Endothelial cell of umbilical vein (primary cell): Measurements from ENCODE around the gene EPHA5. TPM values are rescaled to one million over a fixed set of nuclear protein-coding genes. Genes with fewer than 3 reads are reported as not detected.

Source experiments
- BruUV-seq: library from RNA; stranded (reverse); fragments of 400-500 nt; replicated peaks from 2 replicates; lab custom pipeline; 2021; lab: Mats Ljungman, UMichigan
- CTCF ChIA-PET: fragments of 300-600, 350-600 bp; sonication (Branson Sonifier 250); formaldehyde crosslinking; loops from one replicate; lab custom pipeline; 2021; ENCODE audit warnings: antibody characterized with exemption, inconsistent platforms; lab: Charles Lee
- POLR2A ChIA-PET: fragments of 300-600, 350-600 bp; sonication (Branson Sonifier 250); formaldehyde crosslinking; loops from one replicate; lab custom pipeline; 2021; ENCODE audit warnings: antibody characterized with exemption, inconsistent platforms; lab: Charles Lee
- DNase-seq: peaks from one replicate; pipeline ENCODE4 v3.0.0-alpha.2; 2011; ENCODE audit warnings: low read depth, low spot score
- FAIRE-seq: peaks from 2 replicates; lab custom pipeline; 2011; peaks lifted over from hg19 to GRCh38; lab: Jason Lieb, UNC
- H2AFZ ChIP-seq: 2 replicates; pipeline ENCODE4 v1.6.0; 2012; ENCODE audit warnings: low read depth, low read length, control low read depth, inconsistent platforms
- H3K27ac ChIP-seq: 2 replicates; pipeline ENCODE4 v1.5.1; 2011; ENCODE audit warnings: low read depth, mild to moderate bottlenecking, control low read depth, low read length, moderate library complexity; ENCODE audit not compliant: insufficient read depth
- H3K27me3 ChIP-seq, 2 experiments: 2 replicates each; pipeline versions ENCODE4 v1.6.0 to v1.6.1; 2011; ENCODE audit warnings: low read length in 2 of 2, mixed read lengths in 1 of 2; ENCODE audit not compliant: control insufficient read depth in 2 of 2, insufficient read depth in 2 of 2
- H3K36me3 ChIP-seq, 2 experiments: 2 replicates in 1 of 2; 3 replicates in 1 of 2; pipeline ENCODE4 v1.5.1; 2011; ENCODE audit warnings: low read length in 2 of 2, mild to moderate bottlenecking in 1 of 2, moderate library complexity in 1 of 2; ENCODE audit not compliant: control insufficient read depth in 2 of 2, insufficient read depth in 2 of 2; ENCODE audit errors: extremely low read depth in 1 of 2
- H3K4me1 ChIP-seq: 3 replicates; pipeline ENCODE4 v1.5.1; 2011; ENCODE audit warnings: mild to moderate bottlenecking, low read length; ENCODE audit not compliant: control insufficient read depth, insufficient read depth; ENCODE audit errors: extremely low read depth
- H3K4me2 ChIP-seq: 2 replicates; pipeline ENCODE4 v1.6.1; 2011; ENCODE audit warnings: low read length, control low read depth, mixed read lengths; ENCODE audit not compliant: insufficient read depth
- H3K4me3 ChIP-seq, 3 experiments: fragments of 200-600 bp in 1 of 3; sonication (generic), shearing (Covaris generic) in 1 of 3; replicated peaks in 1 of 3; 2 replicates each; pipeline ENCODE4 v1.5.1; 2011 to 2016; ENCODE audit warnings: control low read depth in 3 of 3, low read length in 3 of 3, mild to moderate bottlenecking in 2 of 3, inconsistent platforms in 1 of 3, low read depth in 1 of 3, moderate library complexity in 1 of 3; ENCODE audit not compliant: insufficient read depth in 1 of 3
- H3K79me2 ChIP-seq: 2 replicates; pipeline ENCODE4 v1.6.0; 2012; ENCODE audit warnings: low read length, inconsistent platforms; ENCODE audit not compliant: control insufficient read depth, insufficient read depth
- H3K9ac ChIP-seq: replicated peaks from 2 replicates; pipeline ENCODE3; 2011; ENCODE audit warnings: low read length, control low read depth; ENCODE audit not compliant: insufficient read depth; ENCODE audit errors: extremely low read depth
- H3K9me1 ChIP-seq: replicated peaks from 3 replicates; pipeline ENCODE4 v1.6.0; 2011; ENCODE audit warnings: mild to moderate bottlenecking, low read length; ENCODE audit not compliant: control insufficient read depth, insufficient read depth; ENCODE audit errors: extremely low read depth
- H3K9me3 ChIP-seq: replicated peaks from 2 replicates; pipeline ENCODE4 v1.5.1; 2012; ENCODE audit warnings: low read length, inconsistent platforms; ENCODE audit not compliant: control insufficient read depth, insufficient read depth
- H4K20me1 ChIP-seq: replicated peaks from 2 replicates; pipeline ENCODE3; 2011; ENCODE audit warnings: mild to moderate bottlenecking, low read length; ENCODE audit not compliant: control insufficient read depth, insufficient read depth; ENCODE audit errors: extremely low read depth
- EZH2 ChIP-seq: IDR thresholded peaks from 2 replicates; pipeline ENCODE4 v1.6.1; 2012; ENCODE audit warnings: borderline replicate concordance, low read depth, mild to moderate bottlenecking, moderate library complexity, low read length, inconsistent platforms; ENCODE audit not compliant: severe bottlenecking
- FOS ChIP-seq: IDR thresholded peaks from 2 replicates; pipeline ENCODE4 v1.6.1; 2011; ENCODE audit warnings: mild to moderate bottlenecking, low read length, moderate library complexity, borderline replicate concordance; ENCODE audit not compliant: insufficient read depth
- GATA2 ChIP-seq: IDR thresholded peaks from 2 replicates; pipeline ENCODE4 v1.7.0; 2011; ENCODE audit warnings: low read depth, mild to moderate bottlenecking, moderate library complexity, mixed read lengths, low read length; ENCODE audit not compliant: insufficient read length, insufficient read depth
- JUN ChIP-seq: IDR thresholded peaks from 2 replicates; pipeline ENCODE4 v1.6.1; 2011; ENCODE audit warnings: borderline replicate concordance, low read depth; ENCODE audit not compliant: insufficient read length, insufficient read depth
- MYC ChIP-seq: IDR thresholded peaks from one replicate; pipeline ENCODE4 v1.6.1; 2011; ENCODE audit warnings: mild to moderate bottlenecking, low read depth, low read length
- dilution Hi-C: fragments of 300-500 bp; cut with MboI; formaldehyde crosslinking; loops from one replicate; pipeline ENCODE4 v1.15.0; 2019; ENCODE audit warnings: low sequenced_read_pairs; ENCODE audit not compliant: extremely low pct_ligation_motif_present
- intact Hi-C: fragments of 100-400 bp; cut with micrococcal nuclease; formaldehyde crosslinking; loops from one replicate; pipeline ENCODE4 v1.10.0; 2022
- polyA plus RNA-seq, 4 experiments: library from polyadenylated mRNA; depleted of rRNA in 3 of 4; stranded (reverse) in 3 of 4; unstranded in 1 of 4; fragments of >200 nt; gene quantifications; 2 replicates each; pipeline versions ENCODE4 v1.2.1 to v1.2.3, GENCODE V29; 2011 to 2012; ENCODE audit warnings: missing spikeins in 1 of 4
- total RNA-seq: library from RNA; stranded (reverse); gene quantifications from 2 replicates; pipeline ENCODE4 v1.2.3, GENCODE V29; 2021
- TF ChIP-seq, protein P1 (sequence below), 2 donors: IDR thresholded peaks; 1 replicate in 1 of 2; 2 replicates in 1 of 2; pipeline ENCODE4 v1.5.1; 2011; ENCODE audit warnings: low read length in 2 of 2, mild to moderate bottlenecking in 2 of 2, moderate library complexity in 2 of 2, control low read depth in 1 of 2, inconsistent platforms in 1 of 2, low read depth in 1 of 2; ENCODE audit not compliant: insufficient read depth in 1 of 2; ENCODE audit errors: extremely low read depth in 1 of 2
- TF ChIP-seq, protein P2 (sequence below): IDR thresholded peaks from 2 replicates; pipeline ENCODE4 v1.6.1; 2011; ENCODE audit not compliant: insufficient read depth, insufficient read length

The EPHA5 gene
- total and polyA plus RNA-seq, 2 donors (not counting 3 experiments of a cell fraction or from before 2014, with no cell fraction given), result 0.31 to 0.39 TPM

DNA sequence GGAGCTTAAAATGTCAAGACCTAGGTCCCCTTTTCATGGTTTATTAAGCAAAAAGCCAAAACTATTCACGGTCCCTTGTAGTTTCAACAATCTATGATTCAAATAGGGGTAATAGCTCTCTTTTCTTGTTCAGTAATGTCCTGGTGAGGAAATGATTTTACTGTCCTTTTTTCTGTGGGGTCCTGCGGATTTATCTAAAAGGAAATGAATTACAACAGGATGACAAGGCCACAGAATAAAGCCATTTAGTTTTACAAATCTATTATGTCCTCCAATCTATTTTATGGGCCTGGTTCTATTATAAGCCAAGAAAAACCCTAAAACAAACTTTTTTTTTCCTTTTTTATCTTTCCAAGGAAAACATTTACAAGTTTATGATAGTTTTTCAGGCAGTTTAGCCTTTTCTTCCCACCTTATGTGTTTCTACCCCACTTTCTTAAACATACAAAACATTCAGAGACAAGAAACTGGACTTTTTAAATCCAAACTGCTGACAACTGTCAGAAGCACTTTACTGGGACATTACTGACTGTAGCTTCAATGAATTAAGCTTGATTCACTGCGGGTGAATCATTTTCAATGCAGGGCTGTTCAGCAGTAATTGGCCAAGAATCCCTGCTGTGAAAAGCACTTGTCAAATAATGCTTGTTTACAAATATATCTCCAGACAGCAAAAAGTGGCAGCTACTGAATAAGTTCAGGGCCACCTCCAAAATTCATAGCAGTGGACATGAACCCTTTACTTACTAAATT lies 4.3 kb downstream of the EPHA5 start:
- no peaks in the 10 kb centered on the region for H3K36me3 ChIP-seq
- intact Hi-C loops, result no loop called here
- no peaks in the 10 kb centered on the region for H3K9me3 ChIP-seq
- BruUV-seq, result no TSS peak
- H2AFZ ChIP-seq, result no peak overlapping the region
- no peaks in the 10 kb centered on the region for H4K20me1 ChIP-seq
- no peak overlapping the region for H3K9ac ChIP-seq
- DNase-seq (no peak), FAIRE-seq (no peak)
- H3K79me2 ChIP-seq, result no peaks in the 10 kb centered on the region
- POLR2A ChIA-PET, result no interaction called here
- peaks cover 18% of the 10 kb centered on the region for H3K4me1 ChIP-seq
- CTCF ChIA-PET, result interaction anchor here (1.1 to 1.5 kb wide), 6 partner anchors 9 to 36 kb away, joined by 3 to 6 read pairs (median 3); no protein-coding TSS in a partner anchor
- H3K9me1 ChIP-seq, result no peaks in the 10 kb centered on the region
- H3K27ac ChIP-seq, result no peak overlapping the region
- dilution Hi-C loops, result no loop called here
- peaks cover 6 to 13% of the 10 kb centered on the region in 2 experiments for H3K27me3 ChIP-seq
- H3K4me3 ChIP-seq, result no peak overlapping the region
- TF ChIP-seq EZH2 (no peak), JUN (no peak), GATA2 (no peak), FOS (peak; percentile 48), MYC (no peak)
- TF ChIP-seq, protein P1, sequence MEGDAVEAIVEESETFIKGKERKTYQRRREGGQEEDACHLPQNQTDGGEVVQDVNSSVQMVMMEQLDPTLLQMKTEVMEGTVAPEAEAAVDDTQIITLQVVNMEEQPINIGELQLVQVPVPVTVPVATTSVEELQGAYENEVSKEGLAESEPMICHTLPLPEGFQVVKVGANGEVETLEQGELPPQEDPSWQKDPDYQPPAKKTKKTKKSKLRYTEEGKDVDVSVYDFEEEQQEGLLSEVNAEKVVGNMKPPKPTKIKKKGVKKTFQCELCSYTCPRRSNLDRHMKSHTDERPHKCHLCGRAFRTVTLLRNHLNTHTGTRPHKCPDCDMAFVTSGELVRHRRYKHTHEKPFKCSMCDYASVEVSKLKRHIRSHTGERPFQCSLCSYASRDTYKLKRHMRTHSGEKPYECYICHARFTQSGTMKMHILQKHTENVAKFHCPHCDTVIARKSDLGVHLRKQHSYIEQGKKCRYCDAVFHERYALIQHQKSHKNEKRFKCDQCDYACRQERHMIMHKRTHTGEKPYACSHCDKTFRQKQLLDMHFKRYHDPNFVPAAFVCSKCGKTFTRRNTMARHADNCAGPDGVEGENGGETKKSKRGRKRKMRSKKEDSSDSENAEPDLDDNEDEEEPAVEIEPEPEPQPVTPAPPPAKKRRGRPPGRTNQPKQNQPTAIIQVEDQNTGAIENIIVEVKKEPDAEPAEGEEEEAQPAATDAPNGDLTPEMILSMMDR (IDR thresholded peaks at IDR 0.05; ENCODE audit: extremely low read depth in 1 of 2, insufficient read depth in 1 of 2, low read depth in 1 of 2, low read length in 2 of 2), result no peak
- TF ChIP-seq, protein P2, sequence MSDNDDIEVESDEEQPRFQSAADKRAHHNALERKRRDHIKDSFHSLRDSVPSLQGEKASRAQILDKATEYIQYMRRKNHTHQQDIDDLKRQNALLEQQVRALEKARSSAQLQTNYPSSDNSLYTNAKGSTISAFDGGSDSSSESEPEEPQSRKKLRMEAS, result no peak
- no peak overlapping the region for H3K4me2 ChIP-seq
